MM.1S (cell line): ENCODE results near the gene SATB2.

Experiments
- DNase-seq: peaks from one replicate; pipeline ENCODE4 v3.0.0-alpha.2; 2015
- H2AFZ ChIP-seq: fragments of 300-600 bp; sonication (generic); 2 replicates; pipeline ENCODE4 v1.6.0; 2016; ENCODE audit warnings: antibody characterized with exemption, low read length
- H3F3A ChIP-seq: fragments of 300-600 bp; sonication (generic); 2 replicates; pipeline ENCODE4 v1.6.1; 2016; ENCODE audit warnings: mild to moderate bottlenecking, antibody characterized with exemption, low read length, moderate library complexity, mixed read lengths; ENCODE audit not compliant: insufficient read depth
- H3K27ac ChIP-seq: fragments of 300-600 bp; sonication (generic); 2 replicates; pipeline ENCODE4 v1.5.1; 2016; ENCODE audit warnings: mild to moderate bottlenecking, low read length
- H3K27me3 ChIP-seq: fragments of 300-600 bp; sonication (generic); replicated peaks from 2 replicates; pipeline ENCODE4 v1.6.0; 2016; ENCODE audit warnings: low read length; ENCODE audit not compliant: insufficient read depth
- H3K36me3 ChIP-seq: fragments of 300-600 bp; sonication (generic); replicated peaks from 2 replicates; pipeline ENCODE4 v1.6.1; 2016; ENCODE audit warnings: mild to moderate bottlenecking, low read length, mixed read lengths; ENCODE audit not compliant: insufficient read depth
- H3K4me1 ChIP-seq: fragments of 300-600 bp; sonication (generic); 2 replicates; pipeline ENCODE4 v1.6.1; 2016; ENCODE audit warnings: low read length, mixed read lengths
- H3K4me2 ChIP-seq: fragments of 300-600 bp; sonication (generic); 2 replicates; pipeline ENCODE4 v1.6.0; 2016; ENCODE audit warnings: low read depth, low read length
- H3K4me3 ChIP-seq: fragments of 300-600 bp; sonication (generic); 2 replicates; pipeline ENCODE4 v1.5.1; 2016; ENCODE audit warnings: low read length, mixed read lengths
- H3K79me2 ChIP-seq: fragments of 300-600 bp; sonication (generic); 2 replicates; pipeline ENCODE4 v1.6.1; 2016; ENCODE audit warnings: mixed run types, low read length, mixed read lengths
- H3K9ac ChIP-seq: fragments of 300-600 bp; sonication (generic); 2 replicates; pipeline ENCODE4 v1.6.1; 2016; ENCODE audit warnings: low read length, mixed read lengths
- H3K9me2 ChIP-seq: fragments of 300-600 bp; sonication (generic); replicated peaks from 2 replicates; pipeline ENCODE4 v1.6.1; 2016; ENCODE audit warnings: mild to moderate bottlenecking, low read length, mixed read lengths; ENCODE audit not compliant: insufficient read depth
- H3K9me3 ChIP-seq: fragments of 300-600 bp; sonication (generic); replicated peaks from 2 replicates; pipeline ENCODE4 v1.6.1; 2016; ENCODE audit warnings: mild to moderate bottlenecking, low read length, mixed read lengths; ENCODE audit not compliant: insufficient read depth
- H4K20me1 ChIP-seq: fragments of 300-600 bp; sonication (generic); 2 replicates; pipeline ENCODE4 v1.6.1; 2016; ENCODE audit warnings: mild to moderate bottlenecking, low read length, moderate library complexity, mixed read lengths; ENCODE audit not compliant: insufficient read depth
- EZH2 ChIP-seq: fragments of 300-600 bp; sonication (generic); optimal IDR thresholded peaks from 2 replicates; pipeline ENCODE3; 2017; ENCODE audit warnings: low read depth, mild to moderate bottlenecking, antibody characterized with exemption, low read length, mixed read lengths
- EZH2phosphoT487 ChIP-seq: fragments of 300-600 bp; sonication (generic); IDR thresholded peaks from 2 replicates; pipeline ENCODE4 v1.6.1; 2018; ENCODE audit warnings: antibody characterized with exemption, low read length
- TF ChIP-seq, protein P1 (sequence below): fragments of 300-600 bp; sonication (generic); IDR thresholded peaks from 2 replicates; pipeline ENCODE4 v1.5.1; 2016; ENCODE audit warnings: antibody characterized with exemption, low read length, mixed read lengths

The SATB2 gene

GRCh38 chr2:199325881-199326280 lies 131.9 kb downstream of the SATB2 start:
- Histone ChIP-seq H3K27me3 (no peaks in the 10 kb centered on the region), H3K9me2 (no peaks in the 10 kb centered on the region), H3K9me3 (no peaks in the 10 kb centered on the region), H3K79me2 (no peaks in the 10 kb centered on the region), H3K27ac (no peak overlapping the region), H3K36me3 (no peaks in the 10 kb centered on the region), H3K4me2 (no peak overlapping the region), H4K20me1 (no peaks in the 10 kb centered on the region), H3K4me1 (no peaks in the 10 kb centered on the region), H3F3A (no peaks in the 10 kb centered on the region), H2AFZ (no peak overlapping the region), H3K4me3 (no peak overlapping the region), H3K9ac (no peak overlapping the region)
- no peak for DNase-seq
- TF ChIP-seq, protein P1, sequence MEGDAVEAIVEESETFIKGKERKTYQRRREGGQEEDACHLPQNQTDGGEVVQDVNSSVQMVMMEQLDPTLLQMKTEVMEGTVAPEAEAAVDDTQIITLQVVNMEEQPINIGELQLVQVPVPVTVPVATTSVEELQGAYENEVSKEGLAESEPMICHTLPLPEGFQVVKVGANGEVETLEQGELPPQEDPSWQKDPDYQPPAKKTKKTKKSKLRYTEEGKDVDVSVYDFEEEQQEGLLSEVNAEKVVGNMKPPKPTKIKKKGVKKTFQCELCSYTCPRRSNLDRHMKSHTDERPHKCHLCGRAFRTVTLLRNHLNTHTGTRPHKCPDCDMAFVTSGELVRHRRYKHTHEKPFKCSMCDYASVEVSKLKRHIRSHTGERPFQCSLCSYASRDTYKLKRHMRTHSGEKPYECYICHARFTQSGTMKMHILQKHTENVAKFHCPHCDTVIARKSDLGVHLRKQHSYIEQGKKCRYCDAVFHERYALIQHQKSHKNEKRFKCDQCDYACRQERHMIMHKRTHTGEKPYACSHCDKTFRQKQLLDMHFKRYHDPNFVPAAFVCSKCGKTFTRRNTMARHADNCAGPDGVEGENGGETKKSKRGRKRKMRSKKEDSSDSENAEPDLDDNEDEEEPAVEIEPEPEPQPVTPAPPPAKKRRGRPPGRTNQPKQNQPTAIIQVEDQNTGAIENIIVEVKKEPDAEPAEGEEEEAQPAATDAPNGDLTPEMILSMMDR, result no peak
- TF ChIP-seq EZH2phosphoT487 (no peak), EZH2 (no peak)

DNA sequence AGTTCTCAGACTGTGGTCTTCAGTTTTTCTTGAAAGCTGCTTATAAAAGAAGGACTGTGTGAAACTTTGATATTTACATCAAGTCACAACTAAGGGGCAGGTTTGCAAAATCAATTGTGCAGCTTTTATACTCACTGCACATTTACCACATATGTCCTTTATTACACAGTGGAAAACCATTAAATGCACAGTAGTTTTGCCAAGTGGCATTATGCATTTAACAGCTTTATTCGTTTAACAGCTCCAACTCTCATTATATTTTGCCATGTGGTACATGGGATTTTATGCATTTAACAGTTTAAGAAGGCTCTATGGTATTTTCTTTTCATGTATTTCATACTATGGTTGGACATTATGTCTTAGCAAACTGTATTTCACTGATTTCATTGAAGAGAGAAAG lies 135.6 kb downstream of the SATB2 start:
- Histone ChIP-seq H3F3A (no peaks in the 10 kb centered on the region), H3K4me3 (no peak overlapping the region), H3K9me2 (no peaks in the 10 kb centered on the region), H3K4me2 (no peak overlapping the region), H3K9ac (no peak overlapping the region), H3K79me2 (no peaks in the 10 kb centered on the region), H3K27me3 (no peaks in the 10 kb centered on the region), H3K27ac (no peak overlapping the region), H4K20me1 (no peaks in the 10 kb centered on the region), H3K4me1 (no peaks in the 10 kb centered on the region), H3K9me3 (no peaks in the 10 kb centered on the region), H2AFZ (no peak overlapping the region), H3K36me3 (no peaks in the 10 kb centered on the region)
- no peak for DNase-seq
- TF ChIP-seq, protein P1, result no peak
- no peak for TF ChIP-seq EZH2phosphoT487
- TF ChIP-seq EZH2, result no peak

GRCh38 chr2:199317646-199318045 lies 140.1 kb downstream of the SATB2 start:
- Histone ChIP-seq H3K4me3 (no peak overlapping the region), H3K9me2 (no peaks in the 10 kb centered on the region), H3K9me3 (no peaks in the 10 kb centered on the region), H4K20me1 (no peaks in the 10 kb centered on the region), H3K79me2 (no peaks in the 10 kb centered on the region), H3K4me1 (no peaks in the 10 kb centered on the region), H3K4me2 (no peak overlapping the region), H3F3A (no peaks in the 10 kb centered on the region), H3K36me3 (no peaks in the 10 kb centered on the region), H3K27ac (no peak overlapping the region), H3K27me3 (no peaks in the 10 kb centered on the region), H3K9ac (no peak overlapping the region), H2AFZ (no peak overlapping the region)
- TF ChIP-seq EZH2, result no peak
- DNase-seq, result no peak

- no peak overlapping the region for H3K9ac ChIP-seq
- H3K9me2 ChIP-seq, result no peaks in the 10 kb centered on the region
- no peak overlapping the region for H3K27ac ChIP-seq
- H3K27me3 ChIP-seq, result no peaks in the 10 kb centered on the region
- TF ChIP-seq EZH2phosphoT487 (no peak), EZH2 (no peak)
- TF ChIP-seq, protein P1, result no peak
- no peaks in the 10 kb centered on the region for H3K36me3 ChIP-seq
- H3F3A ChIP-seq, result no peaks in the 10 kb centered on the region
- DNase-seq, result no peak
- no peaks in the 10 kb centered on the region for H4K20me1 ChIP-seq
- H3K4me1 ChIP-seq, result no peaks in the 10 kb centered on the region
- H3K79me2 ChIP-seq, result no peaks in the 10 kb centered on the region
- no peak overlapping the region for H3K4me3 ChIP-seq
- no peak overlapping the region for H3K4me2 ChIP-seq
- no peaks in the 10 kb centered on the region for H3K9me3 ChIP-seq
- H2AFZ ChIP-seq, result no peak overlapping the region
Measured at GRCh38 chr2:199316851-199317250, 140.9 kb downstream of the SATB2 start.
